Measurements from ENCODE around the gene IQCM. TPM values are rescaled to one million over a fixed set of nuclear protein-coding genes. Genes with fewer than 3 reads are reported as not detected.

IQCM gene
- total RNA-seq, 1 donor from 2014 or later: not detected

DNA sequence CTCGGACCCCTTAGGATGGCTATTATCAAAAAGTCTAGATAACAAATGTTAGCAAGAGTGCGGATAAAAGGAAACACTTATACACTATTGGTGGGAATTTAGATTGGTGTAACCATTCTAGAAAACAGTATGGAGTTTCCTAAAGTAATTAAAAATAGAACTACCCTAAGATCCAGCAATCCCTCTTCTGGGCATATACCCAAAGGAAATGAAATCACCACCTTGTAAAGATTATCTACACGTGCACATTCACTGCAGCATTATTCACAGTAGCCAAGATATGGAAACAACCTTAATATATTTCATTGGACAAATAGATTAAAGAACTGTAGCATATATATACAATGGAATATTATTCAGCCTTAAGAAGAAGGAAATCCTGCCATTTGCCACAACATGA lies 462.4 kb downstream of the IQCM start:
- H3K9me3 Mint-ChIP-seq (ENCODE audit: low read depth): peaks cover 12% of the 10 kb centered on the region
- H3K4me1 Mint-ChIP-seq (ENCODE audit: low read depth): no peaks in the 10 kb centered on the region
- DNase-seq (ENCODE audit: low spot score, unreplicated experiment): no peak
- TF ChIP-seq, protein P1, sequence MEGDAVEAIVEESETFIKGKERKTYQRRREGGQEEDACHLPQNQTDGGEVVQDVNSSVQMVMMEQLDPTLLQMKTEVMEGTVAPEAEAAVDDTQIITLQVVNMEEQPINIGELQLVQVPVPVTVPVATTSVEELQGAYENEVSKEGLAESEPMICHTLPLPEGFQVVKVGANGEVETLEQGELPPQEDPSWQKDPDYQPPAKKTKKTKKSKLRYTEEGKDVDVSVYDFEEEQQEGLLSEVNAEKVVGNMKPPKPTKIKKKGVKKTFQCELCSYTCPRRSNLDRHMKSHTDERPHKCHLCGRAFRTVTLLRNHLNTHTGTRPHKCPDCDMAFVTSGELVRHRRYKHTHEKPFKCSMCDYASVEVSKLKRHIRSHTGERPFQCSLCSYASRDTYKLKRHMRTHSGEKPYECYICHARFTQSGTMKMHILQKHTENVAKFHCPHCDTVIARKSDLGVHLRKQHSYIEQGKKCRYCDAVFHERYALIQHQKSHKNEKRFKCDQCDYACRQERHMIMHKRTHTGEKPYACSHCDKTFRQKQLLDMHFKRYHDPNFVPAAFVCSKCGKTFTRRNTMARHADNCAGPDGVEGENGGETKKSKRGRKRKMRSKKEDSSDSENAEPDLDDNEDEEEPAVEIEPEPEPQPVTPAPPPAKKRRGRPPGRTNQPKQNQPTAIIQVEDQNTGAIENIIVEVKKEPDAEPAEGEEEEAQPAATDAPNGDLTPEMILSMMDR (IDR thresholded peaks at IDR 0.05; ENCODE audit: unreplicated experiment): no peak
- no peak overlapping the region for H3K4me3 Mint-ChIP-seq (ENCODE audit: low read depth)
- no peaks in the 10 kb centered on the region for H3K27me3 Mint-ChIP-seq
- H3K36me3 Mint-ChIP-seq (ENCODE audit: insufficient read depth): no peaks in the 10 kb centered on the region
- no peak overlapping the region for H3K27ac Mint-ChIP-seq

DNA sequence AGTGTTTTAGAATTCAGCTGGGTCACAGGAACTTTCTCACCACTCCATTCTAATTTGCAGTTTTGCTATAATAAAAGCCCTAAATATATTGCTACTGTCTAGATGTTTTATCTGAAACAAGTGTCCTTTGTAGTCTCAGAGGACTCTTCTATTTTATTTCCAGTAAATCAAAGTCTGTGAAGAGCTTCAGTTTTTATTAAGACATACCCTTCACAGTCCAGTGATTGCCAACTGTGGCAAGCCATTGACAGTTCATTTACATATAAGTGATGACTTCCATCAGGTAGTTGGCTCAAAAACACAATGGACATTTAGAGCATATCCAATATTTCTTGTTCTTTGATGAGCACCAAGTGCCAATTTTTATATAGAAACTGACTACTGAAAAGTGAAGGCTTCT lies 466.1 kb downstream of the IQCM start:
- Mint-ChIP-seq H3K36me3 (ENCODE audit: insufficient read depth) (no peaks in the 10 kb centered on the region), H3K4me3 (ENCODE audit: low read depth) (no peak overlapping the region), H3K27ac (no peak overlapping the region), H3K27me3 (no peaks in the 10 kb centered on the region), H3K4me1 (ENCODE audit: low read depth) (no peaks in the 10 kb centered on the region), H3K9me3 (ENCODE audit: low read depth) (peaks cover 7% of the 10 kb centered on the region)
- no peak for DNase-seq (ENCODE audit: low spot score, unreplicated experiment)
- TF ChIP-seq, protein P1 (IDR thresholded peaks at IDR 0.05; ENCODE audit: unreplicated experiment): no peak

DNA sequence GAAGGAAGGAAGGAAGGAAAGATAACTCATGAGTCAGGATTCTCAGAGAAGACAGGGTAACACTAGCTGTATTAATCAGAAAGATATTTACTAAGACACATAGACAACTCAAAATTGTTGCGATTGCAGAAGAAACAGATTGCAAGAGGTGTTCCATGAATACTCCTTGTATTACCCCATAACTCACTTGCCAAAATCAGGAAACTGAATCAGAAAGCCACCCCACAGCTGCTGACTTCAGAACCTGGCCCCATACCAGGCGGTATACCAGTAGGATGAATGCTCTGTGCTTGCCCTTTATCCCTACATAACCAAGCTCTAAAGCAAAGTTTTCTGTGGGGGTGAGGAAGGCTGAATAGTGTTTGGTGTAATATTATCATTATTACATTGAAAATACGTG lies 468.5 kb downstream of the IQCM start:
- H3K27me3 Mint-ChIP-seq: no peaks in the 10 kb centered on the region
- TF ChIP-seq, protein P1 (IDR thresholded peaks at IDR 0.05; ENCODE audit: unreplicated experiment): no peak
- no peaks in the 10 kb centered on the region for H3K4me1 Mint-ChIP-seq (ENCODE audit: low read depth)
- no peaks in the 10 kb centered on the region for H3K36me3 Mint-ChIP-seq (ENCODE audit: insufficient read depth)
- H3K4me3 Mint-ChIP-seq (ENCODE audit: low read depth): no peak overlapping the region
- no peaks in the 10 kb centered on the region for H3K9me3 Mint-ChIP-seq (ENCODE audit: low read depth)
- H3K27ac Mint-ChIP-seq: no peak overlapping the region
- no peak for DNase-seq (ENCODE audit: low spot score, unreplicated experiment)

DNA sequence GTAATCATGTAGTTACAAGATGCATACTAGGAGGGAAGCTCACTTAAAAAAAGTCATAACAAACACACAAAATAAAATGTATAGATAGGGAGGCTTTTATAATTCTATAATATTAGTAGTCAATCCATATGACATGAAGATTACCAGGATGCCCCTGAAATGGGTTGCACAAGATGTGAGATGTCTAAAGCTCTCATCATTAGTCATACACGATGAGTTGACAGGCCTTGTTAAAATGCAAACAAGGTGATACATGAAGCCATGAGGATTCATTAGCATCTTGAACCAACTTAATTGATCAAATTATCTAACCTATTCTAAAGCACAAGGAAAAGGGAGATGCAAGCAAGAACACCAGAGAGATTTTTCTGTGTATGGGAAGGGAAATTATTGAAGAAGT lies 470.2 kb downstream of the IQCM start:
- Mint-ChIP-seq H3K4me1 (ENCODE audit: low read depth) (no peaks in the 10 kb centered on the region), H3K27ac (no peak overlapping the region), H3K27me3 (no peaks in the 10 kb centered on the region), H3K4me3 (ENCODE audit: low read depth) (no peak overlapping the region), H3K9me3 (ENCODE audit: low read depth) (no peaks in the 10 kb centered on the region), H3K36me3 (ENCODE audit: insufficient read depth) (no peaks in the 10 kb centered on the region)
- DNase-seq (ENCODE audit: low spot score, unreplicated experiment): no peak
- TF ChIP-seq, protein P1 (IDR thresholded peaks at IDR 0.05; ENCODE audit: unreplicated experiment): no peak

DNA sequence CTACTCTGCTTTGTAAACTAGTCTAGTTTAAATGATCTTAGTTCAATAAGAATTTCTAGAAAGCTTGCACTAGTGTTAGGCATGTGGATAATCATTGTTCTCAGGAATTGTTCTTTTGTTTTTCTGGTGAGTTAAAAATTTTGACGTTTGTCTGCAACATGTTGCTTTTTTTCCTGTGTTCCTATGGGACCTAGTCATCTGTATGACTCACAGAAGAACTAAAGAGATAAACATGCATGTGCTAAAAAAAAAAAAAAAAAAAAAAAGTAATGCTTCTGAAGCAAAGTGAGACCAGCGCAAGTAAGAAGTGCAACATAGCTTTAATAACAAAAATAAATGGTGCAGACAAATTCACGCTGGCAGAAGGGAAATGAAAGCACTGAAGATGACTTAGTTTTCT lies 471.2 kb downstream of the IQCM start:
- Mint-ChIP-seq H3K27me3 (no peaks in the 10 kb centered on the region), H3K4me3 (ENCODE audit: low read depth) (no peak overlapping the region), H3K27ac (no peak overlapping the region), H3K4me1 (ENCODE audit: low read depth) (no peaks in the 10 kb centered on the region), H3K9me3 (ENCODE audit: low read depth) (no peaks in the 10 kb centered on the region), H3K36me3 (ENCODE audit: insufficient read depth) (no peaks in the 10 kb centered on the region)
- TF ChIP-seq, protein P1 (IDR thresholded peaks at IDR 0.05; ENCODE audit: unreplicated experiment): no peak
- DNase-seq (ENCODE audit: low spot score, unreplicated experiment): no peak
